GM12878 (cell line): Measurements from ENCODE around the gene LCOR. TPM values are rescaled to one million over a fixed set of nuclear protein-coding genes. Genes with fewer than 3 reads are reported as not detected.

ENCODE experiments used
- ATAC-seq: fragments of 200-7000 bp; cut with Tn5 transposase; 3 replicates; pipeline ENCODE4 v1.9.1; 2020; ENCODE audit warnings: mild to moderate bottlenecking, moderate library complexity
- BruUV-seq: library from RNA; stranded (reverse); fragments of 400-500 nt; replicated peaks from 2 replicates; lab custom pipeline; 2021; lab: Mats Ljungman, UMichigan
- CTCF ChIA-PET: fragments of 300-600 bp; sonication (Branson Sonifier 250); formaldehyde crosslinking; extraction: SDS; loops from one replicate; lab custom pipeline; 2021; ENCODE audit warnings: inconsistent platforms; lab: Yijun Ruan, JAX
- POLR2A ChIA-PET: fragments of 350-600 bp; formaldehyde crosslinking; extraction: SDS; loops from one replicate; lab custom pipeline; 2021; ENCODE audit warnings: inconsistent platforms; lab: Charles Lee
- RAD21 ChIA-PET: fragments of 300-600 bp; sonication (Branson Sonifier 250); formaldehyde crosslinking; loops from one replicate; lab custom pipeline; 2023; ENCODE audit warnings: antibody characterized with exemption; ENCODE audit not compliant: unreplicated experiment; lab: Charles Lee
- SMC1A ChIA-PET: fragments of 300-600 bp; sonication (Branson Sonifier 250); formaldehyde crosslinking; loops from one replicate; lab custom pipeline; 2023; ENCODE audit not compliant: unreplicated experiment, uncharacterized antibody; lab: Charles Lee
- DNase-seq: peaks from one replicate; pipeline ENCODE4 v3.0.0-alpha.2; 2011; ENCODE audit warnings: low read depth, low spot score
- FAIRE-seq: peaks from 3 replicates; lab custom pipeline; 2011; peaks lifted over from hg19 to GRCh38; lab: Jason Lieb, UNC
- H2AFZ ChIP-seq: 2 replicates; pipeline ENCODE4 v1.6.0; 2011; ENCODE audit warnings: low read depth, low read length, control low read depth; ENCODE audit not compliant: control insufficient read depth
- H3K27ac ChIP-seq: 2 replicates; pipeline ENCODE4 v1.5.1; 2011; ENCODE audit warnings: control low read depth; ENCODE audit not compliant: control insufficient read depth, insufficient read depth
- H3K27me3 ChIP-seq, 2 experiments: replicated peaks in 1 of 2; 2 replicates each; pipeline versions ENCODE4 v1.6.0 to v1.6.1; 2011; ENCODE audit warnings: low read length in 1 of 2; ENCODE audit not compliant: control insufficient read depth in 2 of 2, insufficient read depth in 2 of 2
- H3K36me3 ChIP-seq, 2 experiments: 2 replicates each; pipeline ENCODE4 v1.5.1; 2011; ENCODE audit warnings: low read length in 1 of 2; ENCODE audit not compliant: control insufficient read depth in 2 of 2, insufficient read depth in 2 of 2
- H3K4me1 ChIP-seq: 2 replicates; pipeline ENCODE4 v1.6.1; 2011; ENCODE audit warnings: mild to moderate bottlenecking, low read length, moderate library complexity, mixed read lengths; ENCODE audit not compliant: control insufficient read depth, insufficient read depth
- H3K4me2 ChIP-seq: 2 replicates; pipeline ENCODE4 v1.6.0; 2011; ENCODE audit warnings: control low read depth; ENCODE audit not compliant: control insufficient read depth, insufficient read depth
- H3K4me3 ChIP-seq: fragments of 200-600 bp; sonication (generic); 2 replicates; pipeline ENCODE4 v1.5.1; 2016
- H3K79me2 ChIP-seq: 2 replicates; pipeline ENCODE4 v1.6.0; 2011; ENCODE audit warnings: low read length; ENCODE audit not compliant: control insufficient read depth, insufficient read depth
- H3K9ac ChIP-seq: 2 replicates; pipeline ENCODE4 v1.8.0; 2011; ENCODE audit warnings: low read length, control low read depth, mixed read lengths; ENCODE audit not compliant: control insufficient read depth, insufficient read depth
- H3K9me3 ChIP-seq: replicated peaks from 3 replicates; pipeline ENCODE4 v1.5.1; 2011; ENCODE audit warnings: mild to moderate bottlenecking, low read length; ENCODE audit not compliant: control insufficient read depth, insufficient read depth
- H4K20me1 ChIP-seq: 2 replicates; pipeline ENCODE4 v1.6.0; 2011; ENCODE audit not compliant: control insufficient read depth, insufficient read depth
- ATF7 ChIP-seq: fragments of 450-650 bp; IDR thresholded peaks from 2 replicates; pipeline ENCODE4 v1.6.1; 2016; ENCODE audit warnings: low read depth, mild to moderate bottlenecking
- CBX3 ChIP-seq: fragments of 200-600 bp; sonication (generic); IDR thresholded peaks from 2 replicates; pipeline ENCODE4 v1.6.1; 2016; ENCODE audit warnings: low read depth, borderline replicate concordance
- CHD1 ChIP-seq: IDR thresholded peaks from 2 replicates; pipeline ENCODE4 v1.6.1; 2012; ENCODE audit warnings: low read depth, low read length, improper control_type of control experiment
- CHD4 ChIP-seq: fragments of 200-600 bp; sonication (generic); IDR thresholded peaks from 2 replicates; pipeline ENCODE4 v1.6.1; 2016; ENCODE audit warnings: mild to moderate bottlenecking
- GATAD2B ChIP-seq: fragments of 450-650 bp; conservative IDR thresholded peaks from 2 replicates; pipeline ENCODE4 v1.6.1; 2017; ENCODE audit warnings: low read depth, mild to moderate bottlenecking, moderate library complexity
- KAT2A ChIP-seq: conservative IDR thresholded peaks from 2 replicates; pipeline ENCODE4 v1.6.1; 2011; ENCODE audit warnings: low read depth, low read length; ENCODE audit not compliant: control insufficient read depth
- NFYA ChIP-seq: IDR thresholded peaks from 2 replicates; pipeline ENCODE4 v1.6.1; 2011; ENCODE audit warnings: low read depth, mild to moderate bottlenecking, low read length, improper control_type of control experiment, borderline replicate concordance
- POU2F2 ChIP-seq: IDR thresholded peaks from 3 replicates; pipeline ENCODE4 v1.6.1; 2011; ENCODE audit warnings: low read depth, mild to moderate bottlenecking, low read length, borderline replicate concordance
- RFX5 ChIP-seq: IDR thresholded peaks from 2 replicates; pipeline ENCODE4 v1.6.1; 2011; ENCODE audit warnings: low read depth, low read length, improper control_type of control experiment
- TBL1XR1 ChIP-seq: IDR thresholded peaks from 2 replicates; pipeline ENCODE4 v1.6.1; 2012; ENCODE audit warnings: low read depth, low read length, improper control_type of control experiment
- TCF7 ChIP-seq: IDR thresholded peaks from 2 replicates; pipeline ENCODE4 v1.6.1; 2014; ENCODE audit warnings: antibody characterized with exemption, borderline replicate concordance
- WRNIP1 ChIP-seq: IDR thresholded peaks from 2 replicates; pipeline ENCODE4 v1.6.1; 2011; ENCODE audit warnings: low read depth, low read length, improper control_type of control experiment, borderline replicate concordance
- ZNF274 ChIP-seq: IDR thresholded peaks from one replicate; pipeline ENCODE4 v1.8.0; 2011; ENCODE audit not compliant: insufficient read length, insufficient read depth
- WGBS: methylation state at CpG from one replicate; pipeline ENCODE4 v1.1.6; 2016; ENCODE audit warnings: low lambda C conversion rate; ENCODE audit not compliant: insufficient replicate concordance, insufficient coverage; ENCODE audit errors: missing lambda C conversion rate; 5-methylcytosine and 5-hydroxymethylcytosine counted together
- in situ Hi-C: fragments of 300-500 bp; cut with MboI; formaldehyde crosslinking; loops from 9 replicates; pipeline ENCODE4 v1.14.3; 2018; ENCODE audit warnings: mixed read lengths
- intact Hi-C: fragments of 100-400 bp; cut with micrococcal nuclease; formaldehyde crosslinking; loops from one replicate; pipeline ENCODE4 v1.14.2; 2022; ENCODE audit not compliant: unreplicated experiment
- polyA plus RNA-seq, 11 experiments: library from polyadenylated mRNA; depleted of rRNA in 4 of 11; unstranded in 6 of 11; stranded (reverse) in 5 of 11; fragments of >200 nt; fragmentation: Nextera tagmentation in 4 of 11; fragmentation: Illumina TruSeq in 1 of 11; extraction: Ambion mirVana in 4 of 11; extraction: Trizol in 1 of 11; gene quantifications; 1 replicate in 1 of 11; 2 replicates in 10 of 11; pipeline versions ENCODE4 v1.2.1 to v1.2.3, GENCODE V29; 2011 to 2016; ENCODE audit warnings: inconsistent platforms in 2 of 11, missing spikeins in 2 of 11, low read depth in 1 of 11
- total RNA-seq, 4 experiments: library from RNA; depleted of rRNA in 3 of 4; stranded (reverse); fragments of >200 nt in 3 of 4; fragmentation: Illumina TruSeq in 1 of 4; extraction: Trizol in 1 of 4; gene quantifications; 2 replicates each; pipeline versions ENCODE4 v1.2.1 to v1.2.3, GENCODE V29; 2013 to 2021

The LCOR gene
- total and polyA plus RNA-seq, 10 of the 15 experiments (the other 5 are each of a cell fraction or from before 2014, with no cell fraction given): 1.6 to 22.0 (median 13.2) TPM

GRCh38 chr10:96922978-96923948, 91.2 kb downstream of the LCOR start:
- ChIA-PET RAD21 (interaction anchor here (1.0 kb wide), 1 partner anchor 102 kb away, joined by 4 read pairs; no protein-coding TSS in a partner anchor), POLR2A (no interaction called here)
- intact Hi-C loops: no loop called here
- in situ Hi-C loops: no loop called here
- H3K36me3 ChIP-seq: peaks cover 0 to 8% of the 10 kb centered on the region in 2 experiments; a peak in 2 of 4 replicates
- no peaks in the 10 kb centered on the region for H4K20me1 ChIP-seq
- peaks cover 22% of the 10 kb centered on the region for H3K79me2 ChIP-seq
- no peak overlapping the region for H3K4me3 ChIP-seq
- H3K27ac ChIP-seq: no peak overlapping the region
- H3K9ac ChIP-seq: no peak overlapping the region
- H3K4me1 ChIP-seq: peaks cover 15% of the 10 kb centered on the region
- H2AFZ ChIP-seq: no peak overlapping the region
- WGBS: 95% methylated on average over 3 of the region's 3 CpGs
- no peak for ATAC-seq
- BruUV-seq: no TSS peak
- H3K27me3 ChIP-seq: no peaks in the 10 kb centered on the region
- TF ChIP-seq CHD1 (no peak), POU2F2 (no peak), ZNF274 (no peak), ATF7 (no peak), CHD4 (no peak), TBL1XR1 (no peak), NFYA (no peak), RFX5 (no peak), GATAD2B (no peak), KAT2A (no peak), CBX3 (no peak), TCF7 (no peak), WRNIP1 (no peak)
- TF ChIP-seq, all 136 proteins: peak for 0
- Histone ChIP-seq H3K4me2 (no peak overlapping the region), H3K9me3 (peaks cover 2% of the 10 kb centered on the region; the same call in 1 of the 3 replicates)
- ChIA-PET SMC1A (interaction anchor here (0.8 to 1.4 kb wide), 6 partner anchors 11 to 101 kb away, joined by 3 to 7 read pairs (median 3); no protein-coding TSS in a partner anchor), CTCF (interaction anchor here (0.9 to 2.3 kb wide), 7 partner anchors 11 to 287 kb away, joined by 3 to 13 read pairs (median 3); no protein-coding TSS in a partner anchor)
- FAIRE-seq: no peak
- no peak for DNase-seq
